HG03097 (cell line): ENCODE data around the gene NMNAT2.
"Not testable (repeated sequence)": the region's sequence is repeated elsewhere in the genome, so short reads cannot be mapped to it uniquely, and the experiment has no call there.

Experiments used
- ATAC-seq: cut with Tn5 transposase; IDR thresholded peaks from one replicate; pipeline ENCODE4 v1.9.1; 2021; ENCODE audit not compliant: unreplicated experiment, low FRiP score

NMNAT2 gene

DNA sequence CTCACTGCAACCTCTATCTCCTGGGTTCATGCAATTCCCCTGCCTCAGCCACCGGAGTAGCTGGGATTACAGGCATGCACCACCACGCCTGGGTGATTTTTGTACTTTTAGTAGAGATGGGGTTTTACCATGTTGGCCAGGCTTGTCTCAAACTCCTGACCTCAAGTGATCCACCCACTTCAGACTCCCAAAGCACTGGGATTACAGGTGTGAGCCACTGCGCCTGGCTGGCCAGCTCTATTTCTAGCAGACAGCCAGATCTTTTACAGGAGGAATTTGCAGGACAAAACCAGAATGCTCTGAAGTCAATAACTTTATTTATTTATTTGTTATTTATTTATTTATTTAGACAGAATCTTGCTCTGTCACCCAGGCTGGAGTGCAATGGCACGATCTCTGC lies 144.2 kb downstream of the NMNAT2 start:
- ATAC-seq, result not testable (repeated sequence)

GRCh38 chr1:183273300-183273699 lies 144.9 kb downstream of the NMNAT2 start:
- no peak for ATAC-seq

- ATAC-seq, result no peak
Measured at GRCh38 chr1:183272390-183272848, 145.8 kb downstream of the NMNAT2 start.

DNA sequence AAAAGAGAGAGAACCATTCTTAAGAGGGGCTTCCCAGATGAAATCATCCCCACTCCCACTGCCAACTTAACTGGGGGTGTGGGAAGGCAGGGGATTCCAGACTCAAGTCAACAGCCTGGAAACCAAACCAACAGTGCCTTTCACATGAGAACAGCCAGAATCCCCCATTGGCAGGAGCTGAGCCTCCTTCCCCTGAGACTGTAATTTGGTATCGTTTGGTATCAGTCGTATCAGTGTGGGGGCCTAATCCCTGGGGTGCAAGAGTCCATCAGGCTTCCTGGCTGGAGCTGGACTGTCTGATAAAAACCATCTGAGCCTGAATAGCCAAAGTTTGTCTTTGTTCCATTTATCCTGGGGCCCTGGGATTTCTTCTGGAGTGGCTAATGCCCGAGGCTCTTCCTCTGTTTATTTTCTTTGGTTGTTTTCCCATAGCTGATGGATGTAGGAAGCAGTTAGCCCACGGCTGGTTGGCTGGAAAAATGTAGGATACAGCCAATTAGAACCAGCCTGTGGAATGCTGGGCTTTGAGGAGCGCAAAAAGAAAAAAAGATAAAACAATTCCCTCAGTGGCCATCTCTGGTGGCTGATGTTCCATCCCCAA lies 147.5 kb downstream of the NMNAT2 start:
- no peak for ATAC-seq

DNA sequence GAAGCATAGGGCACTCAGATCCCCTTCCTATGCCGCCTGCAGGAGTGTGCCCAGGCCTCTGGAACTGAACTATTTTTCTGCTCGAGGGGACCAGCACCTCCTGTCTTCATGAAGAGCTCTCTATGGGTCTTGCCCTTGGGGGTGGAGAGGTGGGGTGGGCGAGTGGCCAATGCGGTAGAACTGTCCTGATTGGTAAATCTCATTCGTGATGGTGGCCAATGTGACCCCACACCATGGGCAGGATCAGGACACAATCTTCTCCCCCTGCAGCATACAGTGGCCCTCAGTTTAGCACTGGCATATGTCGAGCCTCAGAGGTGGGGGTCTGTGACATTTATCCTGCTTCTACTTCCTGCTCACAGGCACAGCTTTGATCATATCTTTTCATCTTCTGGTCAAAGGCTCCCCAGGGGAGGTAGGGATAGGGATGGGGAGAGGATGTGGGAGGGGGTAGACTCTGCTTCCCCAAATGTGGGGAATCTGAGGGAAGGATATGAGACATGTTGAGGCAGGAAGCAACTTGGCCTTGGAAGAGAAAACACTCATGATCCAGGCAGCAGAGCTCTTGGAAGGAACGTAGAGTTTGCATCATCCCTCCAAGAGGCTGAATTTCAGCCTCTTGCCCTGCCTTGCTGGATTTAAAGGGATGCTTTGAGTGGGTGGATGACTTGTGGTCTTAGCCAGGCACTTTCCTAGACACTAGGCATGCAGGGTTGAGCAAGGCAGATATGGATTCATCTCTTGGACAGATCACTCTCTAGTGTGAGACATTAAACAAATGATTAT lies 150.3 kb downstream of the NMNAT2 start:
- no peak for ATAC-seq

- ATAC-seq, result no peak
Measured at GRCh38 chr1:183263886-183264602, 154.1 kb downstream of the NMNAT2 start.

DNA sequence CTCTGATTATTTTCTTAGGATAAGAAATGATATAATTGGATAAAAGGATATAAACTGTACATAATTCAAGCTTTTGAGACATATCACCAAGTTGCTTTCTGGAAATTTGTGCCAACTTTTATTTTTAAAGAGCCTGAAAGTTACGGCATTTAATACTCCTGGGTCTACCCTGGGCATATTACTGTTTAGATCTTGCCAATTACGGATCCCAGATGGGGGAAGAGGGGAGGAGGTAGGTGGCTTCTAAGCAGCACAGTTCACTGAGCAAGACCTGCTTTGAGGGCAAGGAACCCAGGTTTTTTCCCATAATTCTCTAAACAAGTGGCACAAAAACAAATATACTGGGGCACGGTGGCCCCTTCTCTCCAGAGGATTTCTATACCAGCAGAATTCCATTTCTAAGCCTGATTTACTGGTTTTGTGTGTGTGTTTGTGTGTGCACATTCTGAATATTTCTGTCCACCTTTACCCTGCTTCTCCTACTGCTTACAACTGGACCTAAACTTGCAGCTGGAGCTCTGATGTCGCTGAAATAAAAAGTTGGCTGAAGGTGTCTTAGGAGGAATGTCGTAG lies 155.5 kb downstream of the NMNAT2 start:
- no peak for ATAC-seq

GRCh38 chr1:183259924-183260323 lies 158.3 kb downstream of the NMNAT2 start:
- no peak for ATAC-seq

GRCh38 chr1:183255073-183255472 lies 163.1 kb downstream of the NMNAT2 start:
- no peak for ATAC-seq

DNA sequence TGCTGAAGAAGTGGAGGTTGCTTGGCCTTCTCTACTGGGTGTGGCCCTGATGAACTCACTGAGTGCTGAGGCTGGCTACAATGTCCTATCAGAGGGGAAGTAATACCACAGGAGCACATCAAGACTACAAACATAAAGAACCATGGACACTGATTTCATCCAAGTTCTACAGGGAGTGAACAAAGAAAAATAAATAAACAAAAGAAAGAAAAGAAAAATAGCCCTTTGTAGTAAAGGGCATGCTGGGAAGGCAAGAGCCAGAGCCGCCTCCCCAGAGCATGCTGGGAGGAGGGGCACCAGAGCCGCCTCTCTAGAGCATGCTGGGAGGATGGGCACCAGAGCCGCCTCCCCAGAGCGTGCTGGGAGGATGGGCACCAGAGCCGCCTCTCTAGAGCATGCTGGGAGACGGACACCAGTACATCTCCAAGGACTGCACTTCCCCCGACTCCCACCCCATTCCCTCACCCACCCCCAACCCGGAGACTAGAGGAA lies 166.2 kb downstream of the NMNAT2 start:
- no peak for ATAC-seq

DNA sequence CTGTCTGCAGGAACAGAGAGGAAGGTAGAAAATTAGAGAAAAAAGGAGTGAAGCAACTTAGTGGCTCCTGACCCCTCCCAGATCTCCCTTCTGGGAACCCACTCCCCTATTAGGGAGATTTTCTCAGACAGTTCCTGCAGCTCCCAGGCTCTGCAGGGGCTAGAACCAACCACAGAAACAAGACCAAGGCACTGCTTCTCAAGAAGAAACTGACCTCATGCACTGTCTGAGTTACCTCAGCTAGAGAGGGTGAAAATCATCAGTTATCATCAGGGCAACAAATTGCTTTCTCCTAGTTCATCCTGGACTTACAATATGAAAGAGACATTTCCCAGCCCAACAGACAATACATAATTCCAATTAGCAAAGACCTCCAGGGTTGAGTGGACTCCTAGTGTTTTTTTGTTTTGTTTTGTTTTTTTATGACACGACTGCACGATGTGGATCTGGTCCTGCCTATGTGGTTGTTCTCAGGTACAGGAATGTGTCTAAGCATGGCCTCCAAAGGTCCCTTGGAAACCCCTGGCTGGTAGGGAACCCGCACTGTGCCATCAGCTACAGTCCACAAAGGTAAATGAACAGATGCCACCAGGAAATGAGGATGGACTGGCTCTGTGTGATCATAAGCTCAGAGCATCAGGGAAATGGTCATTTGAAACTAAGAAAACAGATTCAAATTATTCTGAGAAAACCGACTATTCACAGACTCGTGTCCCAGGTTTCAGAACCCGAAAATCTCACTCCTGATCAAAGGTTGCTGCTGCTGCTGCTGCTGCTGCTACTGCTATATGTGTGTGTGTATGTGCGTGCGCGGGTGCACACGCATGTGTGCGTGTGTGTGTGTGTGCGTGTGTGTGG lies 166.8 kb downstream of the NMNAT2 start:
- ATAC-seq, result no peak

DNA sequence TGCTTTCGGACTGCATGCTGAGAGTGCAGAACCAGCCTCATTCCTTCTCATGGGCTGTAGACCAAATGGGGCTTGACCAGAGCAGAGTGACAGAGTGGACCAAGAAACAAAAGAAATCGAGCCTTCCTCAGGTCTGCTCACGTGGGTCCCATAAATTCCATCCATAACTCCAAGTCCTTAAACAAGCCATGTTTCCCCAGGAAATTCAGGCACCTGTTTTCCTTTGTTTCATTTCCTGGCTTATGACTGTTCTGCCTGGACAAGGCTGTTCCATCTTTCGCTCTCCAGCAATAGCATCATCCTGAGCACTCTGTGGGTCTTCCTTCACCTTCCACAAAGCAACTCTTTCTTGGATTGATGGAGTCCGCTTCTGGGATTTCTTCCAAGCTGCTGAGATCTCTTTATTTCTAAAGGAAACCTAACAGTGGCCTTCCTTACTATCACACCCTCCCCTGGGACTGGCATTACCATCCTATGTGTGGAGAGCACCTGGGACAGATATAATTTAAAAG lies 168.2 kb downstream of the NMNAT2 start:
- ATAC-seq, result no peak

- no peak for ATAC-seq
Measured at GRCh38 chr1:183248989-183249691, 169.0 kb downstream of the NMNAT2 start.

GRCh38 chr1:183247931-183248330 lies 170.2 kb downstream of the NMNAT2 start:
- no peak for ATAC-seq

- ATAC-seq, result no peak
Measured at GRCh38 chr1:183247484-183247883, 170.7 kb downstream of the NMNAT2 start.

DNA sequence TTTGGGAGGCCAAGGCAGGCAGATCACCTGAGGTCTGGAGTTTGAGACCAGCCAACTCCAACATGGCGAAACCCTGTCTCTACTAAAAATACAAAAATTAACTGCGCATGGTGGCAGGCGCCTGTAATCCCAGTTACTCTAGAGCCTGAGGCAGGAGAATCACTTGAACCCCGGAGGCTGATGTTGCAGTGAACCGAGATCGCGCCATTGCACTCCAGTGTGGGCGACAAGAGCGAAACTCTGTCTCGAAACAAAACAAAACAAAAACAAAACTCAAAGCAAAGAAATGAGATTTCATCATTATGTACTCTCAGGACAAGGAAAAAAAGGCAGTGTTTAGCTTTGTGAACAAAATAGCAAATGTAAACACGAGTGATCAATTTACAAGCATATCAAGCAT lies 171.1 kb downstream of the NMNAT2 start:
- no peak for ATAC-seq

DNA sequence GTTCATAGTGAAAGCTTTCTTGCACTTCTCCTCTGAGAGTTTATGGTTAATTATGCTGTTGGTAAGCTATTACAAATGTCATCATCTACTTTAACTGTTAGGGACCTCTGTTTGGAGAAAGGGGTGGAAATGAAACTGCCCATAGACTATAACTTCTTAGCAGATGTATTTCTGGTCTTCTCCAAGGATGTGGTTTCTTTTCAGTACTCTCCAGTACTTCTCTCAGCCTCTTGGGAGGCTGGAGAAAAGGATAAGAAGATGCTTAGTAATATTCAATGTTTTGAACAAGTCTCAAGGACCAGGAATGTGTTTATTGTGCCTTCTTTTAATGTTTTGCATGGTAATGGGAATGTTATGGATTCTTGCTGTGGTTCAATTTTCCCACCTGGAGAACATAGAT lies 171.7 kb downstream of the NMNAT2 start:
- no peak for ATAC-seq

DNA sequence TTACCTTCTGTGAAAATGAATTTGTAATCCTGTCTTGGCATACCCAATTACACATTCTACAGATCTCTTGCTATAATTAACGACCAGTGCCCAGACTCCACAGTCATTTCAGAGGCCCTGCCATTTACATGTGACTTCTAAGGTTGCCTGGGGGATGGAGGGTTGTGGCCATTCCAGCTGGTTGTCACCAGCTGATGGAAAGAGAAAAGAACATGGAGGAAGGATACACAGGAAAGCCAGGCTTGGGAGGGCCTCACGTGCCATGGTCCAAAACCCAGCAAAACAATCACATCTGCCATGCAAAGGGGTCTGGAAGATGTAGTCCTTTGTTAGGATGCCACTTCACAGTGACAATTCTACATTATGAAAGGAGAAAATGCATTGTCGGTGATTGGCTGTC lies 172.8 kb downstream of the NMNAT2 start:
- no peak for ATAC-seq

GRCh38 chr1:183244466-183244865 lies 173.7 kb downstream of the NMNAT2 start:
- ATAC-seq, result no peak
